ENCODE measurements around the gene SRPK2.

DNA sequence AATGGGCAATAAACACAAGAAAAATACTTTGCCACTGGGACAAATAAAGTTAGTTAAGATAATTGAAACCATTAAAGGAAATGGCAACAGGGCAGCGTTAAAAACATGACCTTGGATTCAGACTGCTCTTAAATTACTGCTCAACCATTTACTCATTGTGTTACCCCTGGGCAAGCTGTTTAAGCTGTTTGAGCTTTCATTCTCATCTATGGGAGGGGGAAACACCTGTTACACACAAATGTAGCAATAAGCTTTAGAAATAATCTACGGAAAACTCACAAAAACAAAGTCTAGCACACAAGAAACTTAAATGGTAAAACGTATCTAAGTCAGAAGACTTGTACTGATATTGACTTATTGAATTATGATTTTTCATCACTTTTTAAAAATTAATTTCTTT, 237.6 kb downstream of the SRPK2 start:
- TF ChIP-seq MXI1 (conservative IDR thresholded peaks at IDR 0.05; ENCODE audit: poor library complexity, severe bottlenecking) (no peak), CTCF (IDR thresholded peaks at IDR 0.05; ENCODE audit: poor library complexity, severe bottlenecking) (no peak), EZH2 (IDR thresholded peaks at IDR 0.05; ENCODE audit: borderline replicate concordance, insufficient read depth, low read length, poor library complexity, severe bottlenecking) (no peak), RAD21 (conservative IDR thresholded peaks at IDR 0.05) (no peak)

All from neural cell (in vitro differentiated cells).